A673 (cell line): ENCODE measurements around the gene TOP3B. TPM values are rescaled to one million over a fixed set of nuclear protein-coding genes. Genes with fewer than 3 reads are reported as not detected.

Experiments used
- BruUV-seq: library from RNA; stranded (reverse); fragments of 400-500 nt; replicated peaks from 2 replicates; lab custom pipeline; 2021; lab: Mats Ljungman, UMichigan
- CTCF ChIA-PET: fragments of 300-600 bp; sonication (Branson Sonifier 250); formaldehyde crosslinking; loops from one replicate; lab custom pipeline; 2022; ENCODE audit warnings: antibody characterized with exemption; lab: Charles Lee
- POLR2A ChIA-PET: fragments of 300-600 bp; sonication (Branson Sonifier 250); formaldehyde crosslinking; loops from one replicate; lab custom pipeline; 2022; ENCODE audit warnings: antibody characterized with exemption; ENCODE audit not compliant: low non-redundant PET; lab: Charles Lee
- DNase-seq: peaks from one replicate; pipeline ENCODE4 v3.0.0-alpha.2; 2015; ENCODE audit warnings: low spot score
- H3K27ac ChIP-seq: fragments of 200-600 bp; sonication (generic); 2 replicates; pipeline ENCODE4 v1.5.1; 2016; ENCODE audit warnings: mixed run types, low read depth, mild to moderate bottlenecking, mixed read lengths, antibody characterized with exemption, low read length; ENCODE audit not compliant: poor library complexity, severe bottlenecking
- H3K27me3 ChIP-seq: fragments of 200-600 bp; sonication (generic); replicated peaks from 2 replicates; pipeline ENCODE4 v1.6.1; 2017; ENCODE audit warnings: mixed run types, low read depth, mild to moderate bottlenecking, mixed read lengths, antibody characterized with exemption, low read length; ENCODE audit not compliant: insufficient read depth, poor library complexity
- H3K36me3 ChIP-seq: fragments of 200-600 bp; sonication (generic); 2 replicates; pipeline ENCODE4 v1.6.1; 2016; ENCODE audit warnings: mixed run types, mild to moderate bottlenecking, mixed read lengths, antibody characterized with exemption, low read length; ENCODE audit not compliant: insufficient read depth, poor library complexity, severe bottlenecking
- H3K4me1 ChIP-seq: fragments of 200-600 bp; sonication (generic); 2 replicates; pipeline ENCODE4 v1.6.1; 2017; ENCODE audit warnings: mixed run types, mild to moderate bottlenecking, mixed read lengths, antibody characterized with exemption, low read length; ENCODE audit not compliant: insufficient read depth, poor library complexity, severe bottlenecking
- H3K4me3 ChIP-seq: fragments of 200-600 bp; sonication (generic); 2 replicates; pipeline ENCODE4 v1.5.1; 2016; ENCODE audit warnings: low read depth, mixed run types, mild to moderate bottlenecking, mixed read lengths, low read length; ENCODE audit not compliant: poor library complexity, severe bottlenecking
- H3K9me3 ChIP-seq: fragments of 200-600 bp; sonication (generic); 2 replicates; pipeline ENCODE4 v1.6.1; 2016; ENCODE audit warnings: mixed run types, low read depth, mild to moderate bottlenecking, mixed read lengths, antibody characterized with exemption, low read length; ENCODE audit not compliant: poor library complexity, severe bottlenecking
- EZH2 ChIP-seq: fragments of 200-600 bp; sonication (generic); IDR thresholded peaks from 2 replicates; pipeline ENCODE4 v1.6.1; 2017; ENCODE audit warnings: borderline replicate concordance, low read depth, mild to moderate bottlenecking, mixed read lengths, antibody characterized with exemption, low read length; ENCODE audit not compliant: poor library complexity, severe bottlenecking
- intact Hi-C: fragments of 100-400 bp; cut with micrococcal nuclease; formaldehyde crosslinking; loops from one replicate; pipeline ENCODE4 v1.10.0; 2022; ENCODE audit not compliant: unreplicated experiment
- total RNA-seq: library from RNA; stranded (reverse); gene quantifications from 2 replicates; pipeline ENCODE4 v1.2.3, GENCODE V29; 2021
- TF ChIP-seq, protein P1 (sequence below): fragments of 300-800, 200-600 bp; sonication (generic); conservative IDR thresholded peaks from 2 replicates; pipeline ENCODE4 v1.5.1; 2017; ENCODE audit warnings: low read depth, mild to moderate bottlenecking, antibody characterized with exemption, low read length, moderate library complexity, mixed read lengths

TOP3B gene
- total RNA-seq, 1 experiment from 2014 or later = 60.2 TPM

DNA sequence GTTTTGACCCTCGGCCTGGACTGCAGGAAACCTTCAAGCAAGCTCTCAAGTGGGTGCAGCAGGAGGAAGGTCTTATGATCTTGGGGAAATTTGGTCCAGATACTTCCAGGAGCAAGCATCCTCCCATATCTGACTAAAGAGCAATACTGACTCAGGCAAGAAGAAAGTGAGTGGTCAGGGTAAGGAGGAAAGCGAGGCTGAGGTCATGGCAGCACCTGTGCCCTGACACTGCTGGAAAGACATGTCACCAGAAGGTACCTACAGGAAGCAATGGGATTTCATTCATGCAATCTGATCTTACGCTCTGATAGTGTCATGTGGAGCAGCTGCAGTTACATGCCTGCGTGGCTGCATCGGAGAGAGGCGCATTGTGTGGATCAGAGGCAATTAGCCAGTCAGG lies 6.5 kb upstream of the TOP3B start:
- H3K27ac ChIP-seq = no peak overlapping the region
- no TSS peak for BruUV-seq
- CTCF ChIA-PET = no interaction called here
- H3K4me1 ChIP-seq = no peaks in the 10 kb centered on the region
- TF ChIP-seq, protein P1, sequence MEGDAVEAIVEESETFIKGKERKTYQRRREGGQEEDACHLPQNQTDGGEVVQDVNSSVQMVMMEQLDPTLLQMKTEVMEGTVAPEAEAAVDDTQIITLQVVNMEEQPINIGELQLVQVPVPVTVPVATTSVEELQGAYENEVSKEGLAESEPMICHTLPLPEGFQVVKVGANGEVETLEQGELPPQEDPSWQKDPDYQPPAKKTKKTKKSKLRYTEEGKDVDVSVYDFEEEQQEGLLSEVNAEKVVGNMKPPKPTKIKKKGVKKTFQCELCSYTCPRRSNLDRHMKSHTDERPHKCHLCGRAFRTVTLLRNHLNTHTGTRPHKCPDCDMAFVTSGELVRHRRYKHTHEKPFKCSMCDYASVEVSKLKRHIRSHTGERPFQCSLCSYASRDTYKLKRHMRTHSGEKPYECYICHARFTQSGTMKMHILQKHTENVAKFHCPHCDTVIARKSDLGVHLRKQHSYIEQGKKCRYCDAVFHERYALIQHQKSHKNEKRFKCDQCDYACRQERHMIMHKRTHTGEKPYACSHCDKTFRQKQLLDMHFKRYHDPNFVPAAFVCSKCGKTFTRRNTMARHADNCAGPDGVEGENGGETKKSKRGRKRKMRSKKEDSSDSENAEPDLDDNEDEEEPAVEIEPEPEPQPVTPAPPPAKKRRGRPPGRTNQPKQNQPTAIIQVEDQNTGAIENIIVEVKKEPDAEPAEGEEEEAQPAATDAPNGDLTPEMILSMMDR = no peak
- TF ChIP-seq EZH2 = no peak
- no peak for DNase-seq
- no peaks in the 10 kb centered on the region for H3K9me3 ChIP-seq
- no peaks in the 10 kb centered on the region for H3K27me3 ChIP-seq
- intact Hi-C loops = no loop called here
- H3K4me3 ChIP-seq = no peak overlapping the region
- no peaks in the 10 kb centered on the region for H3K36me3 ChIP-seq
- POLR2A ChIA-PET = no interaction called here

DNA sequence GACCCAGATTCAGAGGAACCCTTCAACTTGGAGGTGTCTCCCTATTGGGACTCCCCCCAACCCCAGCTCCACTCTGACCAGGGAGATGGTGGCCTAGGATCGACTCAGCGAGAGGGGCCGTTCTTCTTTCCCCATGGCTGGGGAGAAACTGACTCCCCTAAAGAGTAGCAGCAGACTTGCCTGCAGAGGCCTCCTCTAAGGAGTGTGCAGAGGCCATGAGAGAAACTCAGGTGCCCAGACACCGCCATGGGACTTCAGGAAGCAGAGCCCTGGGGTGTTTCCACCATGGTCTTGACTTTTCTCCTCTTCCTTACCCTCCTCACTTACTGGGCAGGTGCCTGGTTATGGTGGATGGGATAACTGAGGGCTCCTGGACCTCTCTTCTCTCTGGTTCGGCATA lies 2.6 kb upstream of the TOP3B start:
- BruUV-seq = no TSS peak
- DNase-seq = no peak
- Histone ChIP-seq H3K36me3 (no peaks in the 10 kb centered on the region), H3K4me1 (peaks cover 5% of the 10 kb centered on the region), H3K27me3 (no peaks in the 10 kb centered on the region), H3K27ac (no peak overlapping the region), H3K9me3 (no peaks in the 10 kb centered on the region), H3K4me3 (no peak overlapping the region)
- no peak for TF ChIP-seq EZH2
- TF ChIP-seq, protein P1 = no peak
- CTCF ChIA-PET = no interaction called here
- intact Hi-C loops = no loop called here
- POLR2A ChIA-PET = no interaction called here

DNA sequence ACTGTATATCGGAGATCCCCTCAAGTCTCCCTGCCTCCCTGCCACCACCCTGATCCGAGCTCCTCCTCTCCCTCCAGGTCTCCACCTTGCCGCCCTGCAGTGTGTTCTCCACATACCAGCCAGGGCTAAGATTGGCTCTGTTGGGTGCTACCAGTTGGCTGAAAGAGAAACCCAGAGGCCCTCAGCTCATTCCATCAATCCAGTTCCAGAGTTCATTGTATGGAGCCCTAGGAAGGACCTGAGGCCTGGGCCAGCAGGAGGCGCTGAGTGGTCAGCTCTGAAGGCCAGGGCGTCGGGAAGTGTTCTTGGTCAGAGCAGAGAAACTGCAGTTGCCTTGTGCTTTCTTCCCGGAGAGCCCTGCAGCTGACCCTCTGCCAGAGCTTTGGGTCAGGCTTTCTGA lies 2.2 kb upstream of the TOP3B start:
- POLR2A ChIA-PET = no interaction called here

More for the DNA sequence above, 2.2 kb upstream of the TOP3B start:
- DNase-seq = no peak
- TF ChIP-seq, protein P1 = peak; percentile 41
- TF ChIP-seq EZH2 = no peak
- no peaks in the 10 kb centered on the region for H3K27me3 ChIP-seq
- no TSS peak for BruUV-seq
- peaks cover 5% of the 10 kb centered on the region for H3K4me1 ChIP-seq
- H3K27ac ChIP-seq = no peak overlapping the region
- H3K36me3 ChIP-seq = no peaks in the 10 kb centered on the region
- intact Hi-C loops = no loop called here
- no peaks in the 10 kb centered on the region for H3K9me3 ChIP-seq
- no peak overlapping the region for H3K4me3 ChIP-seq
- CTCF ChIA-PET = no interaction called here
